Activated CD4-positive, alpha-beta T cell treated with anti-CD3 and anti-CD28 coated beads for 1 hour (primary cell): Measurements from ENCODE around the gene TNS4.
"Not testable (repeated sequence)": the region's sequence is repeated elsewhere in the genome, so short reads cannot be mapped to it uniquely, and the experiment has no call there.

Source experiments
- DNase-seq: peaks from one replicate; pipeline ENCODE4 v3.0.0-alpha.2; 2020

Gene TNS4, protein sequence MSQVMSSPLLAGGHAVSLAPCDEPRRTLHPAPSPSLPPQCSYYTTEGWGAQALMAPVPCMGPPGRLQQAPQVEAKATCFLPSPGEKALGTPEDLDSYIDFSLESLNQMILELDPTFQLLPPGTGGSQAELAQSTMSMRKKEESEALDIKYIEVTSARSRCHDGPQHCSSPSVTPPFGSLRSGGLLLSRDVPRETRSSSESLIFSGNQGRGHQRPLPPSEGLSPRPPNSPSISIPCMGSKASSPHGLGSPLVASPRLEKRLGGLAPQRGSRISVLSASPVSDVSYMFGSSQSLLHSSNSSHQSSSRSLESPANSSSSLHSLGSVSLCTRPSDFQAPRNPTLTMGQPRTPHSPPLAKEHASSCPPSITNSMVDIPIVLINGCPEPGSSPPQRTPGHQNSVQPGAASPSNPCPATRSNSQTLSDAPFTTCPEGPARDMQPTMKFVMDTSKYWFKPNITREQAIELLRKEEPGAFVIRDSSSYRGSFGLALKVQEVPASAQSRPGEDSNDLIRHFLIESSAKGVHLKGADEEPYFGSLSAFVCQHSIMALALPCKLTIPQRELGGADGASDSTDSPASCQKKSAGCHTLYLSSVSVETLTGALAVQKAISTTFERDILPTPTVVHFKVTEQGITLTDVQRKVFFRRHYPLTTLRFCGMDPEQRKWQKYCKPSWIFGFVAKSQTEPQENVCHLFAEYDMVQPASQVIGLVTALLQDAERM

DNA sequence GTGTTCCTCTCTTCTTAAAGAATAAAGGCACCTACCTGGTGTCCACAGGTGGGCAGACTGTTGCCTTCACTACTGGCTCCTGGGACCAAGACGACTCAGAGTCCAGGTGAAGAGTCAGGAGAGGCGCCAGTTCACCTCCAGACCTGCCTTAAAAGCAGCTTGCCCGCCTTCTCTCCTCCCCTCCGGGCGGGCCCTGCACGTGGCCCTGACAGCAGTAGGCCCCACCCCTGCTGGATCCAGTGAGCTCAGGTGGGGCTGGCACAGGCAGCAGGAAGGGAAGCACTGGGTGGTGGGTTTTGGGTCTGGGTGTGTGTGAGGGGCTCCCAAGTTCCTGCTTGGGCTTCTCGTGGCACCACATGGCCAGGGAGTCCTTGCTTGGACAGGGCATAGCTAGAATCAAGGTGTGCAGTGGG, at the start of gene TNS4:
Gene TNS4, minus strand, starts transcription at position 125 of the 413 bp plus-strand sequence. CDS start 5,198 bp downstream, outside the sequence.
- DNase-seq = no peak

- no peak for DNase-seq
Measured at GRCh38 chr17:40550608-40551007, 49.2 kb upstream of the TNS4 start.

GRCh38 chr17:40548982-40549685, 47.7 kb upstream of the TNS4 start:
- no peak for DNase-seq

DNA sequence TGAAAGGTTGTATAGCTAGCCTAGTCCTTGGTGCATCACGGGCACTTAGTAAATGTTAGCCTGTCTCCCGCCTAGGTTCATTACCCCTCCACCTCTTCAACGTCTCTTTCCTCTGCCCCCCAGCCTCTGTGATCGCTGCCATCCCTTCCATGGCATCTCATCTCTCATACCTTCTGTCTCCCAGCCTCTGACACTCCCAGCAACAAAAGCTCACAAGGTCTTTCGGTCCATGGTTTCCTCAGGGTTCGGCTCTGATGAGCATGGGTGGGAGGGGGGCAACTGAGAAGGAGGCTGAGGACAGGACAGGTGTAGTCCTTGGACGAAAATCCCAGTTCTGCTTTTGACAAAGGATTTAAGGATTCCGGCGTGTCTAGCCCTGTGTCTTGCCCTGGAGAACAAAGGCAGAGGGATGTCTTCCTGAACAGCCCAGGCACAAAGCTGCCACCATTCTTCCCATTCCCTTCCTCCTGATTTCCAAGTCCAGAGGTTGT, 47.1 kb upstream of the TNS4 start:
- DNase-seq = no peak

DNA sequence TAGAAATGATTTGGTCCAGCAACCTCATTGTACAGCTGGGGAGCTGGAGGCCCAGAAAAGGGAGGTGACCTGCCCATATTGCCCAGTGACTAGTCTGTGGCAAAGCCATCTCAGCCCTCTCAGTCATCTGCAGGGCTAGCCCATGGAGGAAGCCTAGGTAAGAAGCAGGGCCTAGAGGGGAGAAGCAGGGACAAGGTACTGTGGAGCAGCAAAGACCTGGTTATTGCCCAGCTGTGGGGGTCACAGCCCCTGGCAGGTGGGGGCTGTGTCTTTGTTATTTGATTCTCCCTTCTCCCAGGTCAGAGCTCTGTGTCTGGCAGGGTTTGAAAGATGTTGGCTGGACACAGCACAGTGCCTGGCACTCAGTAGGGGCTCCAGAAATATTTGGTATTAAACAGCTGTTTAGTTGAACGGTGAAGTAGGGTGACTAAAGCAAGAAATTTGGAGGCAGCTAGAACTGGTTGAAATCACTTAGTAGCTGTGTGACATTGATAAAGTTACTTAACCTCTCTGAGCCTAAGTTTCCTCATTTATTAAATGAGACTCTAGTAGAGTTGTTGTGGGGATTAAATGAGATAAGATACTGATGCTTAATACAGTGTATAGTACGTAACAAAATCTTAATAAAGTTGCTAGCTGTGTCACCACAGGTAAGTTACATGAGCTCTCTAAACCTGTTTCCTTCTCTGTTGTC, 46.5 kb upstream of the TNS4 start:
- no peak for DNase-seq

- DNase-seq = no peak
Measured at GRCh38 chr17:40547079-40547784, 45.8 kb upstream of the TNS4 start.

DNA sequence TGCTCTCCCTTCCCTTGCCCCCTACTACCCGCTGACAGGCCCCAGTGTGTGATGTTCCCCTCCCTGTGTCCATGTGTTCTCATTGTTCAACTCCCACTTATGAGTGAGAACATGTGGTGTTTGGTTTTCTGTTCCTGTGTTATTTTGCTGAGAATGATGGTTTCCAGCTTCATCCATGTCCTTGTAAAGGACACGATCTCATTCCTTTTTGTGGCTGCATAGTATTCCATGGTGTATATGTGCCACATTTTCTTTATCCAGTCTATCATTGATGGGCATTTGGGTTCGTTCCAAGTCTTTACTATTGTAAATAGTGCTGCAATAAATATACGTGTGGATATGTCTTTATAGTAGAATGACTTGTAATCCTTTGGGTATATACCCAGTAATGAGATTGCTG, 45.1 kb upstream of the TNS4 start:
- not testable (repeated sequence) for DNase-seq

DNA sequence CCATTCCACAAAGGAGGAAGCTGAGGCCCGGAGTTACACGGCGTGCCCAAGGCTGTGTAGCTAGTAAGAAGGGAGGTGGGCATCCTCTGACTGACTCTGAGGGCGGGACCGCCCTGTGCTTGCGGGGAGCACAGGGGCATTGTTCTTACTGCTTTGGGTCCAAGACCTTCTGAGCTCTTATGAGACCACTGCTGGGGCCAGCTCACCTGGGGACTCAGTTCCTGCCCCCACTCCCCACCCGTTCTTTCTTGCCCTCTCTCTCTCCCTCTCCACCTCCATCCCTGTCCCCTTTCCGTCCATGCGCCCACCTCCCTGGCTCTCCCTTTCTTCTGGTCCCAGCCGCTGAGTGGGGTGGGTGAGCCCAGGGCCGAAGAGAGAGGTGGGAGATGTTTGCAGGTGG, 44.2 kb upstream of the TNS4 start:
- no peak for DNase-seq

- no peak for DNase-seq
Measured at GRCh38 chr17:40542558-40543411, 41.4 kb upstream of the TNS4 start.

DNA sequence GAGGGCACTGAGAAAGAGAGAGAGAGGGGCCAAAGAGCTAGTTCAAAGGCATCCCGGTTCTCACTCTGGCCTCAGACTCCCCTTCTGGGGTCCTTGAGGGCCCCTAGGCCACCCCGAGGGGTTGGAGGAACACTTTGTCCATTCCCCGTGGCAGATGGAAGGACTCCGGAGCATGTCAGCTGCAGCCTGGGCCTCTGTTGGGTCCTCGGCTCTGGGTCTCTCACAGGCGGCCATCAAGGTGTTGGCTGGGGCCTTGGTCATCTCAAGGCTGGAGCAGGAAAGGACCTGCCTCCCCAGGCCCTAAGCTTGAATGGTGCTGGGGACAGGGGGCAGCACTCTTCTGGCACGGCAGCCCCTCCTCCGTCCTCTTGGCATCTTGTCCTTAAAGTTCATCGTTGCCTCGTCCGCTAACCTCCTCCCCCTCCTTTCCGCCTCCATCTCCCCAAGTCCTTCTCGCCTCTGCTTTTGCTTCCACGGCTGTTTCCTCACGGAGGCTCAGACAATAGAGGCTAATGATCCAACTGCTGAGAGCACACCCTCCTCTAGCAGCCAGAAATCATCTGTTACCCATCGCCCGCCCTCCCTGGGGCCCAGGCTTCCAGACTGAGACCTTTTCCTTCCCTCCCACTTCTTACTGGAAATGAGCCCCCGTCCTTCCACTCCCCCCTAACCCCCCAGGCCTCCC, 40.6 kb upstream of the TNS4 start:
- no peak for DNase-seq

- DNase-seq = peak; percentile 59
Measured at GRCh38 chr17:40541060-40541872, 39.8 kb upstream of the TNS4 start.

DNA sequence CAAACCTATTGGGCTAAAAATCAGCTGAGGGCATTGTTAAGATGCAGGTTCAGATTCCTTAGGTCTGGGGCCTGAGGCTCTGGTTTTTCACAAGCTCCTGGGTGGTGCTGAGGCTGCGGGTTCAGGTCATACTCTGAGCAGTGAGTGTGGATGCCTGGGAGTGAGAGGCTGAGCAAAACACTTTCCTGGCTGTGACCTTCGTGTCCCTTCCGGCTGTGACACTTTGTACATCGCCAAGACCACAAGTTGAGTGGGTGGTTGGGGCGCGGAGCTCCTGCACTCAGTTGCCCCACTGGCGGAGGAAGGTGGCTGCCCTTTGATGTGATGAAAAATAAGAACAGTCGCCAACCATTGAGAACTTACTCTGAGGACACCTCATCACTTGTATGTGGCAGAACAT, 39.0 kb upstream of the TNS4 start:
- DNase-seq = no peak

DNA sequence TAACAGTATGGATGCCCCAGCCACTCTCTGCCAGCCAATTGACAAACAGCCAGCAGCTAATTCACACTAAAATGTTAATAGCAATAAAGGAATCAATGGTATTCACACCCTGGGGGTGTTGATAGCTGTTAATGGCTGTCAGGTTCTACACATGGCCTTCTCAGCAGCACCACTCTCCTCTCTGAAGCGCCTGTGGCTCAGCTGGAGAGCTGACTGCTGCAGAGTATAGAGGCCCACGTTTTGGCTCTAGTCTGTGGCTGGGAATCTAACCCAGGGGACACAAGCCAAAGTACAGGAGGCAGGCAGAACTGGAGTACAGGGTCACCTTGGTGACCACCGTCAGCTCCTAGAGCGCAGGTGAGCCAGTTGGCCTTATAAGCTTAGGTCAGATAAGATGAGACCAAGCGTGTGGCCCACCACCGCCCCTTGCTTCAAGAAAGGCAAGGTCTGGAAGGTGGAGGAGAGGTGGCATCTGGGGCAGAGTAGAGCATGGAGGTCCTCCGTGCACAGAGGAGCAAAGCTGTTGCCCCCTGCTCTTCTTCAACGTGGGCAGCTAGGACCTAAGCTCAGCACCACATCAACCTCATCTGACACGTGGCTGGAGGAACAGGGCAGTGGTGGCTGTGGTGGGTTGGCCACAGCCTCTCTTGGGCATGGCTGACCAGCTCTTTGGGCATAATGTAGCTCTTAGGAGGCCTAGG, 38.4 kb upstream of the TNS4 start:
- no peak for DNase-seq

GRCh38 chr17:40538936-40539705, 37.7 kb upstream of the TNS4 start:
- DNase-seq = no peak

- DNase-seq = no peak
Measured at GRCh38 chr17:40538019-40538935, 36.9 kb upstream of the TNS4 start.

- no peak for DNase-seq
Measured at GRCh38 chr17:40536295-40537171, 35.1 kb upstream of the TNS4 start.
